ENCODE results near the gene LIG1.
A peak's percentile ranks its signal among the peaks of the same experiment; 100 is the strongest.
"Not testable (repeated sequence)": the region's sequence is repeated elsewhere in the genome, so short reads cannot be mapped to it uniquely, and the experiment has no call there.

LIG1 gene

GRCh38 chr19:48120505-48120904 is 49.6 kb downstream of the LIG1 start:
- DNase-seq, result peak; percentile 28

GRCh38 chr19:48118131-48118517 is 52.0 kb downstream of the LIG1 start:
- no peak for DNase-seq

- no peak for DNase-seq
Observed at GRCh38 chr19:48117515-48118130, 52.5 kb downstream of the LIG1 start.

- no peak for DNase-seq
Observed at GRCh38 chr19:48113190-48113917, 56.8 kb downstream of the LIG1 start.

GRCh38 chr19:48111280-48111679 is 58.9 kb downstream of the LIG1 start:
- DNase-seq, result no peak

GRCh38 chr19:48110350-48110966 is 59.7 kb downstream of the LIG1 start, which contains the start of gene PLA2G4C:
Gene PLA2G4C (minus strand): TSS chr19:48110817. CDS start chr19:48106529, 4,288 bp downstream.
- DNase-seq, result peak; percentile 87

GRCh38 chr19:48108997-48109782 is 61.0 kb downstream of the LIG1 start:
- DNase-seq, result no peak

- no peak for DNase-seq
Observed at GRCh38 chr19:48103922-48104321, 66.2 kb downstream of the LIG1 start.

- peak; percentile 64 for DNase-seq
Observed at GRCh38 chr19:48102870-48103751, 67.0 kb downstream of the LIG1 start.

- peak; percentile 83 for DNase-seq
Observed at GRCh38 chr19:48095612-48096175, 74.5 kb downstream of the LIG1 start.

- no peak for DNase-seq
Observed at GRCh38 chr19:48094855-48095203, 75.3 kb downstream of the LIG1 start.

GRCh38 chr19:48094129-48094854 is 75.9 kb downstream of the LIG1 start:
- no peak for DNase-seq

GRCh38 chr19:48091111-48091718 is 78.9 kb downstream of the LIG1 start:
- peak; percentile 98 for DNase-seq

- DNase-seq, result peak; percentile 57
Observed at GRCh38 chr19:48090281-48090802, 79.8 kb downstream of the LIG1 start.

GRCh38 chr19:48088991-48089390 is 81.2 kb downstream of the LIG1 start:
- not testable (repeated sequence) for DNase-seq

- no peak for DNase-seq
Observed at GRCh38 chr19:48085904-48086864, 84.0 kb downstream of the LIG1 start.

GRCh38 chr19:48085076-48085475 is 85.1 kb downstream of the LIG1 start:
- DNase-seq, result no peak

- peak; percentile 64 for DNase-seq
Observed at GRCh38 chr19:48081106-48081505, 89.0 kb downstream of the LIG1 start.

- not testable (repeated sequence) for DNase-seq
Observed at GRCh38 chr19:48070177-48070769, 99.9 kb downstream of the LIG1 start.

Data from fibroblast of skin of right biceps (primary cell).